Kidney (tissue), 14 donors: ENCODE measurements around the gene ABTB2. TPM values are rescaled to one million over a fixed set of nuclear protein-coding genes. Genes with fewer than 3 reads are reported as not detected.

Source experiments
- DNase-seq, 5 donors: peaks; one replicate each; pipeline ENCODE4 v3.0.0-alpha.2; 2013 to 2020
- FAIRE-seq: peaks from 2 replicates; lab custom pipeline; 2012; peaks lifted over from hg19 to GRCh38; lab: Jason Lieb, UNC
- H3K27ac ChIP-seq, 2 donors: one replicate each; pipeline ENCODE4 v1.7.0; 2013; ENCODE audit warnings: low read depth in 2 of 2, low read length in 2 of 2, inconsistent platforms in 1 of 2
- H3K27me3 ChIP-seq: one replicate; pipeline ENCODE4 v1.7.1; 2013; ENCODE audit warnings: low read length, inconsistent platforms; ENCODE audit not compliant: control insufficient read depth, insufficient read depth
- H3K36me3 ChIP-seq, 3 donors: one replicate each; pipeline versions ENCODE4 v1.7.0 to v1.7.1; 2013; ENCODE audit warnings: low read length in 3 of 3, control low read depth in 1 of 3, inconsistent platforms in 1 of 3; ENCODE audit not compliant: insufficient read depth in 3 of 3, control insufficient read depth in 2 of 3
- H3K4me1 ChIP-seq, 3 donors: one replicate each; pipeline versions ENCODE4 v1.7.0 to v1.7.1; 2013; ENCODE audit warnings: low read length in 3 of 3, inconsistent platforms in 1 of 3, low read depth in 1 of 3; ENCODE audit not compliant: control insufficient read depth in 2 of 3, insufficient read depth in 2 of 3
- H3K4me3 ChIP-seq, 3 donors: one replicate each; pipeline versions ENCODE4 v1.7.0 to v1.8.1; 2013; ENCODE audit warnings: low read length in 3 of 3, control low read depth in 1 of 3, inconsistent platforms in 1 of 3
- H3K9ac ChIP-seq, 3 donors: one replicate each; pipeline versions ENCODE4 v1.7.0 to v1.7.1; 2013; ENCODE audit warnings: low read length in 3 of 3, control low read depth in 1 of 3, inconsistent platforms in 1 of 3
- H3K9me3 ChIP-seq, 3 donors: one replicate each; pipeline versions ENCODE4 v1.7.0 to v1.7.1; 2013; ENCODE audit warnings: low read length in 3 of 3, control low read depth in 1 of 3, inconsistent platforms in 1 of 3; ENCODE audit not compliant: control insufficient read depth in 2 of 3, insufficient read depth in 1 of 3
- CTCF ChIP-seq: IDR thresholded peaks from 3 replicates; pipeline ENCODE4 v1.5.1; 2012; ENCODE audit warnings: mild to moderate bottlenecking, moderate library complexity, borderline replicate concordance; ENCODE audit not compliant: insufficient read depth; ENCODE audit errors: extremely low read depth
- intact Hi-C: fragments of 100-400 bp; cut with DNase I; formaldehyde crosslinking; loops from one replicate; pipeline ENCODE4 v1.11.1; 2022
- polyA plus RNA-seq: library from polyadenylated mRNA; stranded (reverse); fragments of 350-450 nt; fragmentation: Illumina TruSeq; extraction: RNeasy Lipid Tissue Mini Kit (QIAGEN cat#74804); gene quantifications from one replicate; pipeline ENCODE4 v1.2.3, GENCODE V29; 2014; ENCODE audit warnings: low read depth, low replicate concordance; ENCODE audit not compliant: insufficient read depth
- total RNA-seq: library from RNA; stranded (reverse); fragmentation: NEBNext Ultra II Directional; extraction: Animal tissue kit (Norgen Biotek cat#: 25700); gene quantifications from one replicate; pipeline ENCODE4 v1.2.1, GENCODE V29; 2021
- donor health status: control.
- donor health status: control.
- donor health status: control.
- donor health status: control.
- donor health status: control.
- donor health status: DM: yes; HTN: yes; CAD: no.
- donor health status: Normal renal cell carcinoma (clear cell type).

ABTB2 gene
- total and polyA plus RNA-seq, 2 donors from 2014 or later: 7.6 to 22.1 TPM

GRCh38 chr11:34329876-34330275 is 27.9 kb downstream of the ABTB2 start:
- FAIRE-seq (no peak), DNase-seq (no peak)
- intact Hi-C loops: no loop called here

GRCh38 chr11:34328632-34328910 is 29.2 kb downstream of the ABTB2 start:
- H3K4me1 ChIP-seq: peaks cover 0 to 40% (median 21%) of the 10 kb centered on the region in 3 donors
- no peak overlapping the region for H3K9ac ChIP-seq
- TF ChIP-seq CTCF: no peak

More at GRCh38 chr11:34329876-34330275, 27.9 kb downstream of the ABTB2 start:
- TF ChIP-seq CTCF: no peak
- Histone ChIP-seq H3K27ac (no peak overlapping the region), H3K9ac (no peak overlapping the region), H3K4me3 (no peak overlapping the region), H3K27me3 (no peaks in the 10 kb centered on the region), H3K36me3 (no peaks in the 10 kb centered on the region), H3K4me1 (peaks cover 0 to 34% (median 17%) of the 10 kb centered on the region in 3 donors), H3K9me3 (no peaks in the 10 kb centered on the region)

GRCh38 chr11:34327804-34328631 is 29.8 kb downstream of the ABTB2 start:
- H3K4me3 ChIP-seq: no peak overlapping the region
- H3K4me1 ChIP-seq: peaks cover 0 to 41% (median 21%) of the 10 kb centered on the region in 3 donors
- H3K9ac ChIP-seq: peak overlapping the region in 1 of 3 donors; percentile 19
- FAIRE-seq (no peak), DNase-seq (no peak)
- H3K36me3 ChIP-seq: no peaks in the 10 kb centered on the region
- intact Hi-C loops: no loop called here
- H3K27me3 ChIP-seq: no peaks in the 10 kb centered on the region
- no peak overlapping the region for H3K27ac ChIP-seq
- H3K9me3 ChIP-seq: no peaks in the 10 kb centered on the region
- TF ChIP-seq CTCF: no peak

More at GRCh38 chr11:34328632-34328910, 29.2 kb downstream of the ABTB2 start:
- Histone ChIP-seq H3K36me3 (no peaks in the 10 kb centered on the region), H3K9me3 (no peaks in the 10 kb centered on the region), H3K27ac (no peak overlapping the region), H3K27me3 (no peaks in the 10 kb centered on the region), H3K4me3 (no peak overlapping the region)
- DNase-seq (no peak), FAIRE-seq (no peak)
- intact Hi-C loops: no loop called here
